ENCODE results near the gene SETX.

SETX gene

DNA sequence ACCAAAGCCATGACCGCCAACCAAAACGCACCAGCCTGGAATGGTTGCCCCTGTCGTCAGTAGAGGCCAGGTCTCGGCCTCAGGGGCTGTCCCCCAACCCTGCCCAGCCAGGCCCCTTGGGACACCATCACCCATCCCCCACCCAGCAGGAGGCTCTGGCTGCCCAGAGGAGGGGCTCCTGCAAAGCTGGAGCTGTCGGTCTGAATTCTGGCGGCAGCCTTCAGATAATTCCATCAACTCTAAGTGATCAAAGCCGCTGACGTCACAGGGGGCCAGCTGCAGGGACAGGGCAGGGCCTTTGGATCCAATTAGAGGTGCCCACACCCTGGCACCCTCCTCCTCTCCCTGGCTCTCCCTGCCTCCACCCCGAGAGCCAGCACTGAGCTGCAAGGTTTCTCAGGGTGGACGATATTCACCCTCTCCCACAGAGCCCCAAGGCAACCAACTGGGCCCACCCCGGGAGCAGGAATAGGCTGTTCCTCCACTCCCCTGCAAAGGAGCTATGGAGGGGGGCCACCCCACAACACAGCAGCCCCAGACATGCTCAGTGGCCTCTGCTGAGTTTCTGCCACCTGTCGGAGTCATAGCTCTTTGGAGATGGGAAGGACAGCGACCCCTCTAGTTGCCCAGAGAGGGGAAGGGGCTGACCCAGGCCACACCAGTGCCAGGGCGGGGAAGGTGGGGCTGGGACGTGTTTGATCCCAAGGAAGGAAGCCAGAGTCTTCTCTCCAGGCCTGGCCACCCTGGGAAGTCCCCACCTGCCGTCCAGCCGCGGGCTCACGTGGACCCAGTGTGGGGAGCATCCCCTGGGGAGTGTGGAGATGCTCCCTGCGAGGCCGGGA, 114.6 kb downstream of the SETX start:
- DNase-seq (ENCODE audit: low read depth): no peak

DNA sequence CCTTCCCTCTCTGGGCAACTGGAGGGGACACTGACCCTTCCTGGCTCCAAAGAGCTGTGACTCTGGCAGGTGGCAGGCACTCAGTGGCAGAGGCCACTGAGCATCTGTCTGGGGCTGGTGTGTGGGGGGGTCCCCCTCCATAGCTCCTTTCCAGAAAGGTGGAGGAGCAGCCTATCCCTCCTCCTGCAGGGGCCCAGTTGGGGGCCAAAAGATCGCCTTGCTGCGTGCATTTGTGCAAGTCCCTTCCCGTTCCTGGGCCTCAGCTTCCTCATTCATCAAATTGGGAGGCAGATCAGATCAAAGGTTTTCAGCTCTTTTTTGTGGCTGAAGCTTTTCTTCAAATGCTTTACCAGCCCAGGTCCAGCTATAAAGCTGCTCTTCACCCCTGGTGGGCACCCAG, 115.3 kb downstream of the SETX start:
- no peak for DNase-seq (ENCODE audit: low read depth)

- DNase-seq (ENCODE audit: low read depth): no peak
Observed at GRCh38 chr9:132238992-132239391, 115.8 kb downstream of the SETX start.

DNA sequence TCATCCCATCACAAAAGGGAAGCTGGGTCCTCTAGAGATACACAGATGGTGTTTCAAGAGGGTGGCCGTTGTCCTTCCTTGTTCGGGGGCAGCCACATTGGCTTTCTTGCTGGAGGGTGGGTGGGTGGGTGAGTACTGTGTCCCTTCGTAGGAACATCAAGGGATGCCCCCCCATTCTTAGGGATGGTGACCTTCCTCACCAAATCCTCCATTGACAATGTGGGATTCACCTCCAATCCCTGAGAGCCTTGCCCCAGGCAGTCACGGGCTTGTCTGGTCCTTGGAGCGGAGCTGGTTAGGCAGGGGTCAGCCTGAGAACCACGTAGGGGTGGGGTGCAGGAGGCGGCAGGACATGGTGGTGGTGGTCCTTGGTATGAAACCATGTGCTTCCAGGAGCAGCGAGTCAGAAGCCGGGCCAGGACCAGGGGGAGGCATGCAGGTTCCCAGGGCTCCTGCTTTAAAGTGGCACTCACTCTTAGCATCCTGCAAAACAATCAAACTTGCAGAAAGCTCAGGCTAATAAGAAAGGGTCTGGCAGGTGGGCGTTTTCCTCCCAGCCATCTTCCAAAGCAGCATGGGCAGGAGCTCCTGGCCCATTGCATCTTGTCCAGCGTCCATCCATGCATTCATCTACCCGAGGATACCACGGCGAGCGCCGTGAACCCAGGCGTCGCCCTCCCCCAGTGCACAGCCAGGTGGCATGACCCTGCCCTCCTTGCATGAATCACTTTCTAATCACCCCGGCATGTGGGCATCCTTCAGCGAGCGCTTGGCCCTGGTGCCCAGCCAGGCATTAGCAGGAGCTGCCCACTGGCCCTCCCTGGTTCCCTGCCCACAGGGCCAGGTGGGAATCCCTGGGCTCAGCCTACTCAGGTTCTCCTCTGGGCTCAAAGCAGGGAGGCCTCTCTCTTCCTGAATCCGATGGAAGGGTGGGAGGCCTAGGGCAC, 116.5 kb downstream of the SETX start:
- no peak for DNase-seq (ENCODE audit: low read depth)

DNA sequence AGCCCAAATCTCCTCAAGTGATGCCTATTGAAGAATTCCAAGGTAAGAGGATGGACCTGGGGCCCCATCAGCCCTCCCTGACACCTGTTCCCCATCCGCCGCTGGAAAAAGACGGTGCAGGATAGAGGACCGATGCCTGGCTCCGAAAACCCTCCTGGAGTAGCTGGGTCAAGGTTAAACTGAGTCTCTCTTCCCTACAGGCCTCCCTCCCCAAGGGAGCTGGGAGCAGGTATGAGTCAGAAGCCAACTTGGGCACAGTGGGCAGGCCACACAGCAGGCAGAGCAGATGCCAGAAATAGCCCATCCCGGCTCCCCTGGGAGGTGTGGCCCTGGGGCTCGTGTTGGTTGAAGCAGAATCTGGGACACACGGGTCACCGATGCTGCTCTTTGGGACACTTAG, 117.3 kb downstream of the SETX start:
- no peak for DNase-seq (ENCODE audit: low read depth)

DNA sequence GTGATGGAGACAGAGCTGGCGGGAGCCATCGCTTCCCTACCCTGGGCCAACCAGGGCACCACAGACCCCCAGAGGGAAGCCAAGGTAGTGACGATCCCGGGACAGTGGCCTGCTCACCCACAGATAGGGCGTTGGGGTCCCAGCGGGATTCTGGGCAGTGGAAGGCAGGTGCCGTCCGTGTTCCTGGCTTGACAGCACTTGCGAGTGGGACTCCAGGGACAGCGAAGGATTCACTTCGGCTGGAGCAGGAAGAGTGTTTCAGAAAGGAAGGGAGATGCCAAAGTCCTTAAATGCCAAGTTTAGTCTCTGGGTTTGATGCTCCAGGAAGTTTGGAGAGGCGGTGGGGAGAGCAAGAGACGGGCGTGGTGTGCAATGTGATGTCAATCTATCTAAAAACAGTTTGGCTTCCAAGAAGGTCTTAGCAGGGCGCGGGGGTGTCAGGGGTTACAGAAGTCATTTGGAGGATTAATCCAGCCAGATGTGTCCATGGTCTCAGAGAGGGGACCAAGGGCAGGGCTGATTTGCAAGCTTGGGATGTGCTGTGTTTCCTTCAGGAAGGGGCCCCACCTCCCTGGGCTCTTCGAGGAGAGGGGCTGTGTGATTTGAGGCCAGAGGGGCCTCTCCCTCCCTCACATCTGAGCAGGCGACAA, 118.0 kb downstream of the SETX start:
- no peak for DNase-seq (ENCODE audit: low read depth)

- peak; percentile 20 for DNase-seq (ENCODE audit: low read depth)
Observed at GRCh38 chr9:132235894-132236661, 118.7 kb downstream of the SETX start.

GRCh38 chr9:132235125-132235524, 119.7 kb downstream of the SETX start:
- DNase-seq (ENCODE audit: low read depth): no peak

GRCh38 chr9:132234535-132234934, 120.3 kb downstream of the SETX start:
- DNase-seq (ENCODE audit: low read depth): no peak

- no peak for DNase-seq (ENCODE audit: low read depth)
Observed at GRCh38 chr9:132233138-132233537, 121.6 kb downstream of the SETX start.

DNA sequence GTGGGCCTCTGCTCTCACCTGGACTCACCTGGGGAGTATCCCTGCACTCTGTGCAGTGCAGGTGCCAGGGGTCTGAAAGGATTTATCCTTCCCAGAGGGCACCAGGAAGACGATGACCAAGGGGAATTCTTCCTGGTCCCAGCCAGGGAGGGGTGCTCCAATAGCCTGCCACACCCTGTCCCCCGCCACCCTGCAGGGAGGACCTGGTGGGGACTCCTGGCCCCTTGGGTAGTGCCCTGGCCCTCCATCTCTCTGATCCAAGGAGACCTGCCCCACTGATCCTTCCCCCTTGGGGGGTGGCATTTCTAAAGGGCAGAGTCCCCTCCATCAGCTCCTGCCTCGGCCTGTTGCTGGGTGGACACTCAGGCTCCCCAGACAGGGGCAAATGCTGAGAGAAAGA, 122.3 kb downstream of the SETX start:
- no peak for DNase-seq (ENCODE audit: low read depth)

DNA sequence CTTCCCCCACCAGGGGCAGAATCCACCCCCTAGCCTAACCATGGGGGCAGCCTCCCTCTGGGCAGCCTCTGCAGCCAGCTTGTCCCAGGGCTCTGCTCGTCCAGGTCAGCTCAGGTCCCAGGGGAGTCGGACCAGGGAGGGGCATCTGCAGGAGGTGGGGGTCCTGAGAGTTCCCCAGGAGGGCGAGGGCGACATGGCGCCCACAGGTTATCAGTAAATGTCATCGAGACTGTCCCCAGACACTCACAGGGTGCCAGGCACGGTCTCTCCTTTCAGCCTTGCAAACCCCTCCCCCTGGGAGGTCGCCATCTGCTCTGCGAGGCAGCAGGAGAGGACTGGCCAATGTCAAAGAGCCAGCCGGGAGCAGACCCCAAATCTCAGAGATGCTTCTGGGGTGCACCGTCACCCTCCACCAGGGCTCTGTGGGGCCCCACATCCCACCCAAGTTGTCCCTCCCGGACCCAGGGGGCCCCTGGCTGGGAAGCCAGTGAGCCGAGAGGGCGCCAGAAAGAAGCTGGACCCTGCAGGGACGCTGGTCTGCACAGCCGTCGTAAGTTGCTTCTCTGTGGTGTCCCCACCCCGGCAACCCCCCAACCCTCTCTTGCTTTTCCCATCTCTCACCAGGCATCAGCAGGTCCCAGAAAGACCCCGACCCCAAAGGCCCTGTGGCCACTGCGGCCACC, 123.6 kb downstream of the SETX start:
- DNase-seq (ENCODE audit: low read depth): no peak

GRCh38 chr9:132230605-132231004, 124.2 kb downstream of the SETX start:
- no peak for DNase-seq (ENCODE audit: low read depth)

DNA sequence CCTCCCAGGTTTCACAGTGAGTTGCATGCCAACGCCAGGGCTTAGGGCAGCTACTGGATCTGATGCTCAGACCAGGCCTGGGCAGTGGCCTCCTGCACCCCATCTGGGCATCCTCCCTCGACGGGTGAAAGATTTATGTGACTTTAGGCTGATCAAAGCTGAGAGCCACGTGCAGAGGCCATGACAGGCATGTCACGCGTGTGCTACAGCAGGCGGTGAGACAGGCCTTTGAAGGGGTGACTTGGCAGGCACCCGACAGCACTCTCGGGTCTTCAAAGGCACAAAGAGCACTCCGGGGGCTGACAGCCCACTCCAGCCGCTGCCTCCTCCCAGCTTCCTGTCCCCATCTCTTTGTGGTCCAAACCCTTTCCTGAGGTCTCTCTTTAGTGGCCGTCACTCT, 126.7 kb downstream of the SETX start:
- DNase-seq (ENCODE audit: low read depth): no peak

GRCh38 chr9:132226571-132227430, 128.0 kb downstream of the SETX start:
- DNase-seq (ENCODE audit: low read depth): no peak

GRCh38 chr9:132224645-132225044, 130.1 kb downstream of the SETX start:
- DNase-seq (ENCODE audit: low read depth): no peak

GRCh38 chr9:132221941-132222340, 132.8 kb downstream of the SETX start:
- no peak for DNase-seq (ENCODE audit: low read depth)

DNA sequence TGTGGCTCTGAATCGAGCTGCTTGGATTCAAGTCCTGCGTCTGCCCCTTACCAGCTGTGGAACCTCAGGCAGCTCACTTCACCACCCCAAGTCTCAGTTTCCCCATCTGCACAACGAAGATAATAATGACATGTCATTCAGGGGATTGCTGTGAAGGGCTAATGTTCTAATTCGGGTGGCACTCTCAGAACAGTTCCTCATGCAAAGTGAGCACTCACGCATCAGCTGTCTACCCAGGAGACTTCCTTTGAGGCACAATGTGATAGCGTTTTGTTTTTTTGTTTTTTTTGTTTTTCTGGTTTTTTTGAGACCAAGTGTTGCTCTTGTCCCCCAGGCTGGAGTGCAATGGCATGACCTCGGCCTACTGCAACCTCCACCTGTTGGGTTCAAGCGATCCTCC, 136.6 kb downstream of the SETX start:
- DNase-seq (ENCODE audit: low read depth): no peak

DNA sequence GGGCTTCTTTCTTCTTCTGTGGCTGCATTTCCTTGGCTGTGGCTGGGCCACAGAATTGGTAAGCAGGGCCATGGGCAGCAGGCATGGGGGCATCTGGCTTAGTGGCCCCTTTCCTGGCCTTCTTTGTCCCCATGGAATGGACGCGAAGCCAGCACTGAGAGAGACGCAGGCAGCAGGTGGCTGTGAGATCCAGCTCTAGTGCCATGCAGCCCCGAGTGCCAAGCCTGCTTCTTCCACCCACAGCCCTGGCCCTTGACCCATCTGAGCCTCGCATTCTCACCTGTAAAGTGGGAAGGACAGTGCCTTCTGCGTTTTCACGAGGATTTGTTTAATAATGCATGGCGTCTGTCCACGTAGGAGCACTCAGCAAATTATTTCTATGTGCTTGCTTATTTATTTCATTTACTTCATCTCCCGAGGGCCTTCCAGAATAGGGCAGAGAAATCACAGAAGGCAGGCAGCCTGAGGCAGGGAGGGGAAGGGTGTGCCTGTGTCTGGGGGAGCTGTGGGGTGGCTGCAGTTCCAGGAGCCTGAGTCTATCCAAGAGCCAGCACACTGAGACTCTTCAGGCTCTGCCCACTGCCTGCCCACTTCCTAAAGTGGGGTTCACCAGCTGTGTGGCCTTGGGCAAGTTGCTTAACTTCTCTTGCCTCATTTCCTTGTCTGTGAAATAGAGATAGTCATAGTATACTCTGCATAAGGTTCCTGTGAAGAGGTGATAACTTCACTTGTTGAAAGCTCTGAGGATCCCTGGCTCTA, 137.7 kb downstream of the SETX start:
- DNase-seq (ENCODE audit: low read depth): no peak

Measured in HS-27A (cell line).